ENCODE results near the gene IER5L. TPM values are rescaled to one million over a fixed set of nuclear protein-coding genes. Genes with fewer than 3 reads are reported as not detected.
"Not testable (repeated sequence)": the region's sequence is repeated elsewhere in the genome, so short reads cannot be mapped to it uniquely, and the experiment has no call there.

The IER5L gene
- total and polyA plus RNA-seq, 8 donors: 5.7 to 21.4 (median 8.2) TPM

DNA sequence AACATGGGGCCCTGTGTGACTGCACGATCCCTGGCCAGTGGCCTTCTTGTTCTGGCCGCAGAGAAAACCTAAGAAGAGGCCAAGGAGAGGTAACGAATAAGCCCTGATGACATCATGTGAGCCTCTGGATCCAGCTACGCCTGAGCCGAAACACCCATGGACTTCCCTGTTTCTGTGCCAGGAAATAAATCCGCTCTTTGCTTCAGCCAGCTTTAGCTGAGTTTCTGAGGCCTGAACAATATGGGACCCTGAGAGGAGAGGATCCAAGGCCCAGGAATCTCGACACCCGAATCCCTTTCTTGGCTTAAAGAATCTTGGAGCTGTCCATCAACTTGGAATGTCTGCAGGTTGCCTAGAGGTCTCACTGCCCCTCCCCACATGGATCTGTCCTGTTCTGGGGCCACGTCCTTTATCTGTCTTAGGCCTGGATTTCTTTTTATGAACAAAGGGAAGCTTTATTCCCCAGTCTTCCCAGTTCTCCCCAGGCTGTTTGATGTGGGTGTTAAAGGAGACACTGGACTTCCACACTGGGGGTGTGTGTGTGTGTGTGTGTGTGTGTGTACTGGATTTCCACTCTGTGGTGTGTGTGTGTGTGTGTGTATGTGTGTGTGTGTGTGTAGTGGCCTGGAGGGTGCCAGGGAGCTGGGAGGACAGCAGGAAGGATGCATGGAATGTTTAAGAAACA, 13.7 kb downstream of the IER5L start:
- TF ChIP-seq, protein P1, sequence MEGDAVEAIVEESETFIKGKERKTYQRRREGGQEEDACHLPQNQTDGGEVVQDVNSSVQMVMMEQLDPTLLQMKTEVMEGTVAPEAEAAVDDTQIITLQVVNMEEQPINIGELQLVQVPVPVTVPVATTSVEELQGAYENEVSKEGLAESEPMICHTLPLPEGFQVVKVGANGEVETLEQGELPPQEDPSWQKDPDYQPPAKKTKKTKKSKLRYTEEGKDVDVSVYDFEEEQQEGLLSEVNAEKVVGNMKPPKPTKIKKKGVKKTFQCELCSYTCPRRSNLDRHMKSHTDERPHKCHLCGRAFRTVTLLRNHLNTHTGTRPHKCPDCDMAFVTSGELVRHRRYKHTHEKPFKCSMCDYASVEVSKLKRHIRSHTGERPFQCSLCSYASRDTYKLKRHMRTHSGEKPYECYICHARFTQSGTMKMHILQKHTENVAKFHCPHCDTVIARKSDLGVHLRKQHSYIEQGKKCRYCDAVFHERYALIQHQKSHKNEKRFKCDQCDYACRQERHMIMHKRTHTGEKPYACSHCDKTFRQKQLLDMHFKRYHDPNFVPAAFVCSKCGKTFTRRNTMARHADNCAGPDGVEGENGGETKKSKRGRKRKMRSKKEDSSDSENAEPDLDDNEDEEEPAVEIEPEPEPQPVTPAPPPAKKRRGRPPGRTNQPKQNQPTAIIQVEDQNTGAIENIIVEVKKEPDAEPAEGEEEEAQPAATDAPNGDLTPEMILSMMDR (IDR thresholded peaks at IDR 0.05): no peak
- intact Hi-C loops (cut with DNase I): no loop called here
- DNase-seq (peak in 1 of 4 donors; percentile 62), ATAC-seq (no peak)
- no peak overlapping the region for H3K4me3 ChIP-seq
- no peaks in the 10 kb centered on the region for H3K27me3 ChIP-seq
- H3K27ac ChIP-seq: peak overlapping the region in 1 of 2 donors; percentile 62
- H3K9me3 ChIP-seq: no peaks in the 10 kb centered on the region
- no peaks in the 10 kb centered on the region for H3K36me3 ChIP-seq
- peaks cover 12 to 47% of the 10 kb centered on the region in 2 donors for H3K4me1 ChIP-seq

DNA sequence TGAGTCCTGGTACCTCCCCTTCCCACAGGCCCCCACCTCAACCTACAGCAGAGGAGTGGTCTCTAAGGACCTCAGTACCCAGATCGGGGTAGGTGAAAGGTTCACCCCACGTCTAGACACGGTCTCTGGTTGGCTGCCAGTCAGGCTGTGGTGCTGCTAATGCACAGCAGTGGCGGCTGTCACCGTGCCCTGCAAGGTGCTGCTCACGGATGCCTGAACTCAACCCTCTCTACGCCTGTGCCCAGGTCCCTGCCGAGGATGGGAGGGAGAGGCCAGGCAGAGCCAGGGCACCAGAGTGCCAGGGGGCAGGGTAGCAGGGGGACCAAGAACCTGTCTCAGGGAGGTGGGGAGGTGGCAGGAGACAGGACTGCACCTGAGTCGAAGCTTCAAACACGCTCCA, 14.3 kb downstream of the IER5L start:
- Histone ChIP-seq H3K36me3 (no peaks in the 10 kb centered on the region), H3K27me3 (no peaks in the 10 kb centered on the region), H3K27ac (peak overlapping the region in 1 of 2 donors; percentile 62), H3K9me3 (no peaks in the 10 kb centered on the region), H3K4me1 (peaks cover 12 to 44% of the 10 kb centered on the region in 2 donors), H3K4me3 (no peak overlapping the region)
- DNase-seq: no peak
- TF ChIP-seq, protein P1 (IDR thresholded peaks at IDR 0.05): no peak
- no peak for ATAC-seq
- intact Hi-C loops (cut with DNase I): no loop called here

DNA sequence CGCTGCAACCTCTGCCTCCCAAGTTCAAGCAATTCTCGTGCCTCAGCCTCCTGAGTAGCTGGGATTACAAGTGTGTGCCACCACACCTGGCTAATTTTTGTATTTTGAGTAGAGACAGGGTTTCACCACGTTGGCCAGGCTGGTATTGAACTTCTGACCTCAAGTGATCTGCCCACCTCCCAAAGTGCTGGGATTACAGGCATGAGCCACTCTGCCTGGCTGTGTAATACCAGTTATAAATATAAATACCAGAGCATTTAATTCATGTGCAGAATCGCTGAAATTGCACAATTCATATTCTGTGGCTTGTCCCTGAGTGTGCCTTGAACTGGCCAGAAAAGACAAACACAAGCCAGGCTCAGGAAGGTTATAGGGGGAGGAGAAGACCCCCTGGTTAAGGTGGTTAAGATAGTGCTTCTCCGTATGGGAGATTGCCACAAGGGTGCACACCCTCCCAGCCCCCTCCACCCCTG, 14.8 kb downstream of the IER5L start:
- intact Hi-C loops (cut with DNase I): not testable (repeated sequence)
- H3K27ac ChIP-seq: peak overlapping the region in 1 of 2 donors; percentile 62

DNA sequence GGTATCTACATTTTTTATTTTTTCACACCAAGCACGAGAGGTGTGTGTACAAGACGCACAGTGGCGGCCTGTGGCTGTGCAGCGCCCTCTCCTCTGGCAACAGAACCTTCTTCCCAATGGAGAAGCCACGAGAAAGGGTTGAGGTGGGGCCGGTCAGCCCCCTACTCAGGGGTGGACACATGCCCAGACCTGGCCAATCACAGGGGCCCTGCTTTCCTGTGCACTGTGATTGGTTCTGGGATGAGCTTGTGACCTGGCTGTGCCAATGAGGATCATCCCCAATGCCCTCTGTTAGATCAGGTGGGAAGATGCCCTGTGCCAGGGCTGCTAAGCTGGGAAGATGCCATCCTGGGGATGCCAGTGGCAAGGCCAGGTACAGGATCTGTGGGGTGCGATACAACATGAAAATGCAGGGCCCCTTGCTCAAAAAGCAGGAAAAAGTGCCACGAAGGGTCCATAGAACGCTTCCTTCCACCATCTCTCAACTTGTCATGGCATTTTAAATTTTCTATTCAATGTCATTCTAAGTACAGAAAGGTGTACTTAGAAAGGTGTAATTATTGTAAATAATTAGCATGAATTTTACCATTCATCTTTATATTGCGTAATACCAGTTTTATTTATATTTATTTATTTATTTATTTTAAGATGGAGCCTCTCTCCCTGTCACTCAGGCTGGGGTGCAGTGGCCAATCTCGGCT, 15.4 kb downstream of the IER5L start:
- H3K4me3 ChIP-seq: no peak overlapping the region
- no peaks in the 10 kb centered on the region for H3K9me3 ChIP-seq
- ATAC-seq (no peak), DNase-seq (no peak)
- H3K27ac ChIP-seq: peak overlapping the region in 1 of 2 donors; percentile 62
- TF ChIP-seq, protein P1 (IDR thresholded peaks at IDR 0.05): no peak
- intact Hi-C loops (cut with DNase I): no loop called here
- H3K4me1 ChIP-seq: peaks cover 5 to 33% of the 10 kb centered on the region in 2 donors
- H3K27me3 ChIP-seq: no peaks in the 10 kb centered on the region
- H3K36me3 ChIP-seq: no peaks in the 10 kb centered on the region

More for the DNA sequence above, 14.8 kb downstream of the IER5L start:
- not testable (repeated sequence) for H3K36me3 ChIP-seq, ATAC-seq, H3K9me3 ChIP-seq, DNase-seq, H3K27me3 ChIP-seq, H3K4me3 ChIP-seq
- H3K4me1 ChIP-seq: peaks cover 11 to 39% of the 10 kb centered on the region in 2 donors

DNA sequence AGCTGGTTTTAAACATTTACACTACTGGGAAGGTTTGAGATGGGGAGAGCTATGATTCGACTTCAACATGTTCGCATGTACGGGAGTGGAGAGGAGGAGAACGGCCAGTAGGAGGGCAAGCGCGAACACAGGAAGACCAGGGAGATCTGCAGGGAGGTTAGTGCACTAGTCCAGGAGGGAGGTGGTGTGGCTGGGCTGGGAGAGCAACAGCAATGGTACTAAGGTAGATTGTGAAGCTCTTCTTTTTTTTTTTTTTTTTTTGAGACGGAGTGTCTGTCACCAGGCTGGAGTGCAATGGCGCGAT, 16.6 kb downstream of the IER5L start:
- Histone ChIP-seq H3K27ac (no peak overlapping the region), H3K9me3 (no peaks in the 10 kb centered on the region), H3K4me3 (no peak overlapping the region), H3K4me1 (peaks cover 0 to 21% of the 10 kb centered on the region in 2 donors), H3K27me3 (no peaks in the 10 kb centered on the region), H3K36me3 (no peaks in the 10 kb centered on the region)
- DNase-seq: no peak
- intact Hi-C loops (cut with DNase I): no loop called here
- ATAC-seq: no peak
- TF ChIP-seq, protein P1 (IDR thresholded peaks at IDR 0.05): no peak
